ENCODE results near the gene LRP1B.
A peak's percentile ranks its signal among the peaks of the same experiment; 100 is the strongest.

LRP1B gene

DNA sequence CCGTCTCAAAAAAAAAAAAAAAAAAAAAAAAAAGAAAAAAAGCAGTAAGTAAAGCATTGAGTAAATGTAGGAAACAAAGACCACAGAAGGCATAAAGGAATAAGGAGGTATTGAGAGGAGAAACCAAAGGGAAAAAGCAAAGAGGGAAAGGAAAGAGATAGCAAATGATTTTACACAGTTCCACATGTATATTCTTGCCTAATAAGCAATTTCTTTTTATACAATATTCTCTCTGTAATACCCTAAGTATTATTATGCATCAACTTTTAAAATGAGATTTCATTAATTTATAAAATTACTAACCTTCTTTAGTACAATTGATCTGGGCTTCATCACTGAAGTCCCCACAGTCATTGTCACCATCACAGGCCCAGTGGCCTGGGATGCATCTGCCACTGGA lies 1180.9 kb downstream of the LRP1B start:
- H3K4me1 ChIP-seq (ENCODE audit: insufficient read depth, low read length) = no peaks in the 10 kb centered on the region
- no peak overlapping the region for H2AFZ ChIP-seq (ENCODE audit: low read depth, low read length)
- H4K20me1 ChIP-seq (ENCODE audit: insufficient read depth, low read length) = no peaks in the 10 kb centered on the region
- ATAC-seq (ENCODE audit: insufficient read depth, low read depth) (no peak), DNase-seq (no peak)
- no peak overlapping the region for H3K27ac ChIP-seq (ENCODE audit: low read length)
- H3K4me3 ChIP-seq (ENCODE audit: low read depth in 1 of 2, low read length in 2 of 2) = no peak overlapping the region
- H3K79me2 ChIP-seq (ENCODE audit: insufficient read depth, low read length) = no peaks in the 10 kb centered on the region
- no peak overlapping the region for H3K9ac ChIP-seq (ENCODE audit: low read depth, low read length)
- no peaks in the 10 kb centered on the region for H3K36me3 ChIP-seq (ENCODE audit: insufficient read depth, low read length)
- TF ChIP-seq EZH2 (IDR thresholded peaks at IDR 0.05; ENCODE audit: borderline replicate concordance, low read depth, low read length, severe bottlenecking) = no peak
- TF ChIP-seq, protein P1, sequence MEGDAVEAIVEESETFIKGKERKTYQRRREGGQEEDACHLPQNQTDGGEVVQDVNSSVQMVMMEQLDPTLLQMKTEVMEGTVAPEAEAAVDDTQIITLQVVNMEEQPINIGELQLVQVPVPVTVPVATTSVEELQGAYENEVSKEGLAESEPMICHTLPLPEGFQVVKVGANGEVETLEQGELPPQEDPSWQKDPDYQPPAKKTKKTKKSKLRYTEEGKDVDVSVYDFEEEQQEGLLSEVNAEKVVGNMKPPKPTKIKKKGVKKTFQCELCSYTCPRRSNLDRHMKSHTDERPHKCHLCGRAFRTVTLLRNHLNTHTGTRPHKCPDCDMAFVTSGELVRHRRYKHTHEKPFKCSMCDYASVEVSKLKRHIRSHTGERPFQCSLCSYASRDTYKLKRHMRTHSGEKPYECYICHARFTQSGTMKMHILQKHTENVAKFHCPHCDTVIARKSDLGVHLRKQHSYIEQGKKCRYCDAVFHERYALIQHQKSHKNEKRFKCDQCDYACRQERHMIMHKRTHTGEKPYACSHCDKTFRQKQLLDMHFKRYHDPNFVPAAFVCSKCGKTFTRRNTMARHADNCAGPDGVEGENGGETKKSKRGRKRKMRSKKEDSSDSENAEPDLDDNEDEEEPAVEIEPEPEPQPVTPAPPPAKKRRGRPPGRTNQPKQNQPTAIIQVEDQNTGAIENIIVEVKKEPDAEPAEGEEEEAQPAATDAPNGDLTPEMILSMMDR (IDR thresholded peaks at IDR 0.05; ENCODE audit: borderline replicate concordance, extremely low read depth, low read length, poor library complexity, severe bottlenecking) = no peak
- H3K9me3 ChIP-seq (ENCODE audit: insufficient read depth, low read length, severe bottlenecking) = no peaks in the 10 kb centered on the region
- H3K4me2 ChIP-seq (ENCODE audit: insufficient read depth, low read length) = no peak overlapping the region
- H3K27me3 ChIP-seq (ENCODE audit: insufficient read depth, low read length, poor library complexity) = no peaks in the 10 kb centered on the region

DNA sequence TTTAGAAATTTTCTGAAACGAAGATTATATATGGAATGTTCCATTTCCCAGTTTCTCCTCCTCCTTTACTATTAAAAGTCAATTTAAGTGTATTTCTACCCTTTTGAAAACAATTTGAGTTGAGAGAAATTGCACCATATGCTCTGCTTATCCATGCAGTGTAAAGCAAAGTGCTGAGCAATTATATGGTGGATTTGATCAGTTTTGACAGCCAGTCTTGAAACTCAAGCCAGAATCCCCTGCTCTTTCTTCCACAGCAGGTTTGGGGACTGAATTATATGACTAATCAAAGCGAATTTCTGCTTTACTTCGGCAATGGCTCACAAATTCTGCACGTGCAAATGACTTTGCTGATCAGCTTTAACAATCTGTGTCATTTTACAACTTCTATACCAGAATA lies 1183.6 kb downstream of the LRP1B start:
- H3K27me3 ChIP-seq (ENCODE audit: insufficient read depth, low read length, poor library complexity) = no peaks in the 10 kb centered on the region
- TF ChIP-seq EZH2 (IDR thresholded peaks at IDR 0.05; ENCODE audit: borderline replicate concordance, low read depth, low read length, severe bottlenecking) = no peak
- TF ChIP-seq, protein P1 (IDR thresholded peaks at IDR 0.05; ENCODE audit: borderline replicate concordance, extremely low read depth, low read length, poor library complexity, severe bottlenecking) = no peak
- H3K79me2 ChIP-seq (ENCODE audit: insufficient read depth, low read length) = no peaks in the 10 kb centered on the region
- H3K36me3 ChIP-seq (ENCODE audit: insufficient read depth, low read length) = no peaks in the 10 kb centered on the region
- no peaks in the 10 kb centered on the region for H4K20me1 ChIP-seq (ENCODE audit: insufficient read depth, low read length)
- no peak overlapping the region for H3K27ac ChIP-seq (ENCODE audit: low read length)
- no peaks in the 10 kb centered on the region for H3K9me3 ChIP-seq (ENCODE audit: insufficient read depth, low read length, severe bottlenecking)
- no peak for ATAC-seq (ENCODE audit: insufficient read depth, low read depth)
- H3K4me1 ChIP-seq (ENCODE audit: insufficient read depth, low read length) = no peaks in the 10 kb centered on the region
- H3K4me3 ChIP-seq (ENCODE audit: low read depth in 1 of 2, low read length in 2 of 2) = no peak overlapping the region
- no peak overlapping the region for H3K9ac ChIP-seq (ENCODE audit: low read depth, low read length)
- H2AFZ ChIP-seq (ENCODE audit: low read depth, low read length) = 0 out of 2 replicates have a peak overlapping the region, but pooled peaks have one; percentile 25
- H3K4me2 ChIP-seq (ENCODE audit: insufficient read depth, low read length) = no peak overlapping the region
- no peak for DNase-seq

DNA sequence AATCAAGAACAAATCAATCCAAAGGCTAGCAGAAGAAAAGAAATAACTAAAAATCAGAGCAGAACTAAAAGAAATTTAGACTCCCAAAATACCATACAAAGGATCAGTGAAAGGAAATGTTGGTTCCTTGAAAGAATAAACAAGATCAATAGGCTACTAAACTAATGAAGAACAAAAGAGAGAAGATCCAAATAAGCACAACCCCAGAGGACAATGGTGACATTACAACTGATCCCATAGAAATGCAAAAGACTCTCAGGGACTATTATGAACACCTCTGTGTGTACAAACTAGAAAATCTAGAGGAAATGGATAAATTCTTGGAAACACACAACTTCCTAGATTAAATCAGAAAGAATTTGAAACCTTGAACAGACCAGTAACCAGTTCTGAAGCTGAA lies 1186.9 kb downstream of the LRP1B start:
- Histone ChIP-seq H3K9ac (ENCODE audit: low read depth, low read length) (no peak overlapping the region), H3K27ac (ENCODE audit: low read length) (no peak overlapping the region), H3K4me3 (ENCODE audit: low read depth in 1 of 2, low read length in 2 of 2) (no peak overlapping the region), H3K4me1 (ENCODE audit: insufficient read depth, low read length) (no peaks in the 10 kb centered on the region), H3K9me3 (ENCODE audit: insufficient read depth, low read length, severe bottlenecking) (no peaks in the 10 kb centered on the region), H4K20me1 (ENCODE audit: insufficient read depth, low read length) (no peaks in the 10 kb centered on the region), H2AFZ (ENCODE audit: low read depth, low read length) (no peak overlapping the region), H3K27me3 (ENCODE audit: insufficient read depth, low read length, poor library complexity) (no peaks in the 10 kb centered on the region), H3K4me2 (ENCODE audit: insufficient read depth, low read length) (no peak overlapping the region), H3K79me2 (ENCODE audit: insufficient read depth, low read length) (no peaks in the 10 kb centered on the region), H3K36me3 (ENCODE audit: insufficient read depth, low read length) (no peaks in the 10 kb centered on the region)
- TF ChIP-seq, protein P1 (IDR thresholded peaks at IDR 0.05; ENCODE audit: borderline replicate concordance, extremely low read depth, low read length, poor library complexity, severe bottlenecking) = peak; percentile 22
- no peak for TF ChIP-seq EZH2 (IDR thresholded peaks at IDR 0.05; ENCODE audit: borderline replicate concordance, low read depth, low read length, severe bottlenecking)
- ATAC-seq (ENCODE audit: insufficient read depth, low read depth) = no peak
- DNase-seq = no peak

DNA sequence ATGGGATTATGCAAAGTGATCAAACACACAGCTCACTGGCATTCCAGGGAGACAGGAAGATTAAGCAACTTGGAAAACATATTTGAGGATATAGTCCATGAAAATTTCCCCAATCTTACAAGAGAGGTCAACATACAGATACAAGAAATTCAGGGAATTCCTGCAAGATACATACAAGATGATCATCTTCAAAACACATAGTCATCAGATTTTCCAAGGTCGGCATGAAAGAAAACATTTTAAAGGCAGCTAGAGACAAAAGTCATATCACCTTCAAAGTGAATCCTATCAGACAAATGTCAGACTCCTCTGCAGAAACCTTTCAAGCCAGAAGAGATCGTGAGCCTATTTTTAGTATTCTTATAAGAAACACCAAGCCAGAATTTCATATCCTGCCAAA lies 1188.5 kb downstream of the LRP1B start:
- ATAC-seq (ENCODE audit: insufficient read depth, low read depth) (no peak), DNase-seq (no peak)
- Histone ChIP-seq H2AFZ (ENCODE audit: low read depth, low read length) (no peak overlapping the region), H3K4me3 (ENCODE audit: low read depth in 1 of 2, low read length in 2 of 2) (no peak overlapping the region), H3K79me2 (ENCODE audit: insufficient read depth, low read length) (no peaks in the 10 kb centered on the region), H3K9me3 (ENCODE audit: insufficient read depth, low read length, severe bottlenecking) (no peaks in the 10 kb centered on the region), H3K4me2 (ENCODE audit: insufficient read depth, low read length) (no peak overlapping the region), H3K36me3 (ENCODE audit: insufficient read depth, low read length) (no peaks in the 10 kb centered on the region), H4K20me1 (ENCODE audit: insufficient read depth, low read length) (no peaks in the 10 kb centered on the region), H3K27me3 (ENCODE audit: insufficient read depth, low read length, poor library complexity) (no peaks in the 10 kb centered on the region), H3K27ac (ENCODE audit: low read length) (no peak overlapping the region), H3K9ac (ENCODE audit: low read depth, low read length) (no peak overlapping the region), H3K4me1 (ENCODE audit: insufficient read depth, low read length) (no peaks in the 10 kb centered on the region)
- no peak for TF ChIP-seq EZH2 (IDR thresholded peaks at IDR 0.05; ENCODE audit: borderline replicate concordance, low read depth, low read length, severe bottlenecking)
- TF ChIP-seq, protein P1 (IDR thresholded peaks at IDR 0.05; ENCODE audit: borderline replicate concordance, extremely low read depth, low read length, poor library complexity, severe bottlenecking) = no peak

Measured in DND-41 (cell line).